Neural progenitor cell (in vitro differentiated cells): ENCODE measurements around the gene PROK1. TPM values are rescaled to one million over a fixed set of nuclear protein-coding genes. Genes with fewer than 3 reads are reported as not detected.

ENCODE experiments used
- DNase-seq: peaks from one replicate; pipeline ENCODE4 v3.0.0-alpha.2; 2016; ENCODE audit warnings: low spot score
- H2AFZ ChIP-seq: fragments of 200-600 bp; sonication (generic); replicated peaks from 2 replicates; pipeline ENCODE4 v1.6.1; 2016; ENCODE audit warnings: antibody characterized with exemption
- H3F3A ChIP-seq: fragments of 200-600 bp; sonication (generic); 2 replicates; pipeline ENCODE4 v1.6.1; 2016; ENCODE audit warnings: antibody characterized with exemption, low read depth
- H3K27ac ChIP-seq: fragments of 200-600 bp; sonication (generic); 2 replicates; pipeline ENCODE4 v1.5.1; 2016; ENCODE audit warnings: mild to moderate bottlenecking
- H3K27me3 ChIP-seq: fragments of 200-600 bp; sonication (generic); 2 replicates; pipeline ENCODE4 v1.6.1; 2016; ENCODE audit warnings: mild to moderate bottlenecking, moderate library complexity
- H3K36me3 ChIP-seq: fragments of 200-600 bp; sonication (generic); 2 replicates; pipeline ENCODE4 v1.5.1; 2016
- H3K4me1 ChIP-seq: fragments of 200-600 bp; sonication (generic); 2 replicates; pipeline ENCODE4 v1.6.1; 2016; ENCODE audit warnings: mixed run types
- H3K4me2 ChIP-seq: fragments of 200-600 bp; sonication (generic); 2 replicates; pipeline ENCODE4 v1.6.1; 2016
- H3K4me3 ChIP-seq: fragments of 200-600 bp; sonication (generic); 2 replicates; pipeline ENCODE4 v1.5.1; 2016
- H3K79me2 ChIP-seq: fragments of 200-600 bp; sonication (generic); 2 replicates; pipeline ENCODE4 v1.6.1; 2016; ENCODE audit warnings: low read depth
- H3K9ac ChIP-seq: fragments of 200-600 bp; sonication (generic); 2 replicates; pipeline ENCODE4 v1.6.1; 2016
- H3K9me3 ChIP-seq: fragments of 200-600 bp; sonication (generic); 2 replicates; pipeline ENCODE4 v1.5.1; 2016; ENCODE audit warnings: low read depth
- H4K20me1 ChIP-seq: fragments of 200-600 bp; sonication (generic); 2 replicates; pipeline ENCODE4 v1.6.1; 2016; ENCODE audit warnings: low read depth
- H3K27ac Mint-ChIP-seq: 3 replicates; pipeline ENCODE4 v1.8.0; 2021; ENCODE audit warnings: mixed read lengths
- H3K27me3 Mint-ChIP-seq: 2 replicates; pipeline ENCODE4 v1.8.0; 2022; ENCODE audit warnings: low read depth, mild to moderate bottlenecking, inconsistent platforms, moderate library complexity, mixed read lengths; ENCODE audit not compliant: insufficient read depth
- H3K36me3 Mint-ChIP-seq: 3 replicates; pipeline ENCODE4 v1.8.0; 2021; ENCODE audit warnings: mixed read lengths
- H3K4me1 Mint-ChIP-seq: 3 replicates; pipeline ENCODE4 v1.8.0; 2021; ENCODE audit warnings: mixed read lengths
- H3K4me3 Mint-ChIP-seq: 3 replicates; pipeline ENCODE4 v1.8.0; 2021; ENCODE audit warnings: mild to moderate bottlenecking, moderate library complexity, mixed read lengths
- H3K9me3 Mint-ChIP-seq: 3 replicates; pipeline ENCODE4 v1.8.0; 2020; ENCODE audit warnings: mixed read lengths
- EZH2 ChIP-seq: fragments of 200-600 bp; sonication (generic); IDR thresholded peaks from 2 replicates; pipeline ENCODE4 v1.6.1; 2017; ENCODE audit warnings: antibody characterized with exemption, mild to moderate bottlenecking, moderate library complexity
- EZH2phosphoT487 ChIP-seq: fragments of 200-600 bp; sonication (generic); IDR thresholded peaks from 2 replicates; pipeline ENCODE4 v1.6.1; 2017; ENCODE audit warnings: antibody characterized with exemption
- total RNA-seq: library from RNA; depleted of rRNA; stranded (reverse); fragments of >200 nt; gene quantifications from 2 replicates; pipeline ENCODE4 v1.2.3, GENCODE V29; 2015; ENCODE audit warnings: low replicate concordance
- TF ChIP-seq, protein P1 (sequence below): fragments of 200-600 bp; sonication (generic); IDR thresholded peaks from 2 replicates; pipeline ENCODE4 v1.5.1; 2017; ENCODE audit warnings: antibody characterized with exemption, mild to moderate bottlenecking

The PROK1 gene
- total RNA-seq, 1 donor from 2014 or later: not detected

DNA sequence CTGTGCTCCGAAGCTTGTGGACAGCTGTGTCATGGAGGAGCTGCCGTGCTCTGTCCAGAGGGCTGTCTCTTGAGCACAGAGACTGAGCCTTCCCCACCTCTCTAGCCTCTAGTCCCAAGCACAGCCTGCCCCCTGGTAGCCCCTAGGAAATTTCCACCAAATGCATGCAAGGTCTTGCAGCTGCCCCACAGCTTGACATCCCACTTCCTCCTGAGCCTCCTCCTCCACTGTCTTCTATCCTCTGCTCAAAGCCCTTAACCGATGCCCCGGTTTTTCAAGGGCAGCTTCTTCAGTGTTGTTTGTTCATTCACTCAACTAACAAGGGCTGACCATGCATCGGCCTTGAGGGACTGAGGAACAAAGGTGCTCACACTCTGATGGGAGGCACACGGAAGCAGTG is 20.6 kb upstream of the PROK1 start:
- H3K4me3 Mint-ChIP-seq: no peak overlapping the region
- Histone ChIP-seq H3K9ac (no peak overlapping the region), H3F3A (no peaks in the 10 kb centered on the region), H4K20me1 (no peaks in the 10 kb centered on the region), H3K4me3 (no peak overlapping the region), H3K36me3 (no peaks in the 10 kb centered on the region), H2AFZ (no peak overlapping the region), H3K9me3 (no peaks in the 10 kb centered on the region), H3K27ac (no peak overlapping the region), H3K4me1 (peaks cover 11% of the 10 kb centered on the region), H3K79me2 (no peaks in the 10 kb centered on the region), H3K27me3 (no peaks in the 10 kb centered on the region), H3K4me2 (no peak overlapping the region)
- H3K9me3 Mint-ChIP-seq: no peaks in the 10 kb centered on the region
- H3K27me3 Mint-ChIP-seq: peaks cover 6% of the 10 kb centered on the region
- no peak overlapping the region for H3K27ac Mint-ChIP-seq
- H3K36me3 Mint-ChIP-seq: no peaks in the 10 kb centered on the region
- DNase-seq: no peak
- peaks cover 22% of the 10 kb centered on the region for H3K4me1 Mint-ChIP-seq
- TF ChIP-seq, protein P1, sequence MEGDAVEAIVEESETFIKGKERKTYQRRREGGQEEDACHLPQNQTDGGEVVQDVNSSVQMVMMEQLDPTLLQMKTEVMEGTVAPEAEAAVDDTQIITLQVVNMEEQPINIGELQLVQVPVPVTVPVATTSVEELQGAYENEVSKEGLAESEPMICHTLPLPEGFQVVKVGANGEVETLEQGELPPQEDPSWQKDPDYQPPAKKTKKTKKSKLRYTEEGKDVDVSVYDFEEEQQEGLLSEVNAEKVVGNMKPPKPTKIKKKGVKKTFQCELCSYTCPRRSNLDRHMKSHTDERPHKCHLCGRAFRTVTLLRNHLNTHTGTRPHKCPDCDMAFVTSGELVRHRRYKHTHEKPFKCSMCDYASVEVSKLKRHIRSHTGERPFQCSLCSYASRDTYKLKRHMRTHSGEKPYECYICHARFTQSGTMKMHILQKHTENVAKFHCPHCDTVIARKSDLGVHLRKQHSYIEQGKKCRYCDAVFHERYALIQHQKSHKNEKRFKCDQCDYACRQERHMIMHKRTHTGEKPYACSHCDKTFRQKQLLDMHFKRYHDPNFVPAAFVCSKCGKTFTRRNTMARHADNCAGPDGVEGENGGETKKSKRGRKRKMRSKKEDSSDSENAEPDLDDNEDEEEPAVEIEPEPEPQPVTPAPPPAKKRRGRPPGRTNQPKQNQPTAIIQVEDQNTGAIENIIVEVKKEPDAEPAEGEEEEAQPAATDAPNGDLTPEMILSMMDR: no peak
- no peak for TF ChIP-seq EZH2phosphoT487

DNA sequence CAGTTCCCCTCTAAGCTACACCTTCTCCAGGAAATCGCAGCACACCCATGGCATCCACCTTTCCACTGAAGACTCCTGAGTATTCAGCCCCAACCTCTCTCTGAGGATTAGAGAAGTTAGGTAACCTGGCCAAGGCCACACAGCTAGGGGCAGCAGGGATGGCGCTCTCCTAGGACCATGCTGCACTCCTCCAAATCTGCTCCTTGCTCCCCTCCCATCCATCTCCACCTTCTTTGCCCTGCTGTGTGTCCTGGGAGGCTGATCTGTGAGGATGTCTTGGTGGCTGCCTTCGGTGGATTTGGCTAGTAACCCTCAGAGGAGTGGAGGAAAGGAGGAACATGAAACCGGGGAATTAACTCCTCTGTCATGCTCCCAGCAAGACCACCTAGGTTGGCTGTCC is 20.0 kb upstream of the PROK1 start:
- Histone ChIP-seq H3K27ac (no peak overlapping the region), H2AFZ (no peak overlapping the region), H3K9me3 (no peaks in the 10 kb centered on the region), H3F3A (no peaks in the 10 kb centered on the region), H3K27me3 (no peaks in the 10 kb centered on the region), H3K36me3 (no peaks in the 10 kb centered on the region), H3K4me3 (no peak overlapping the region), H3K79me2 (no peaks in the 10 kb centered on the region), H3K4me2 (no peak overlapping the region), H3K9ac (no peak overlapping the region), H4K20me1 (no peaks in the 10 kb centered on the region), H3K4me1 (peaks cover 11% of the 10 kb centered on the region)
- H3K9me3 Mint-ChIP-seq: no peaks in the 10 kb centered on the region
- peaks cover 6% of the 10 kb centered on the region for H3K27me3 Mint-ChIP-seq
- DNase-seq: no peak
- H3K27ac Mint-ChIP-seq: peak overlapping the region; percentile 81
- H3K4me3 Mint-ChIP-seq: no peak overlapping the region
- peaks cover 23% of the 10 kb centered on the region for H3K4me1 Mint-ChIP-seq
- TF ChIP-seq, protein P1: no peak
- TF ChIP-seq EZH2 (no peak), EZH2phosphoT487 (no peak)
- H3K36me3 Mint-ChIP-seq: no peaks in the 10 kb centered on the region

GRCh38 chr1:110433213-110433612 is 17.7 kb upstream of the PROK1 start:
- no peak overlapping the region for H3K27ac Mint-ChIP-seq
- H3K27me3 Mint-ChIP-seq: peaks cover 7% of the 10 kb centered on the region
- H3K4me1 Mint-ChIP-seq: peaks cover 30% of the 10 kb centered on the region
- no peak overlapping the region for H3K27ac ChIP-seq
- peak overlapping the region; percentile 47 for H3K4me2 ChIP-seq
- no peaks in the 10 kb centered on the region for H3K79me2 ChIP-seq
- no peak for DNase-seq
- H3K9ac ChIP-seq: no peak overlapping the region
- H3K27me3 ChIP-seq: no peaks in the 10 kb centered on the region
- no peaks in the 10 kb centered on the region for H3K9me3 Mint-ChIP-seq
- H3K4me3 ChIP-seq: no peak overlapping the region
- H2AFZ ChIP-seq: peak overlapping the region; percentile 77
- TF ChIP-seq, protein P1: no peak
- TF ChIP-seq EZH2phosphoT487 (no peak), EZH2 (no peak)
- no peaks in the 10 kb centered on the region for H4K20me1 ChIP-seq
- no peaks in the 10 kb centered on the region for H3K36me3 Mint-ChIP-seq
- no peaks in the 10 kb centered on the region for H3K36me3 ChIP-seq
- H3K9me3 ChIP-seq: no peaks in the 10 kb centered on the region
- no peak overlapping the region for H3K4me3 Mint-ChIP-seq
- H3K4me1 ChIP-seq: peaks cover 11% of the 10 kb centered on the region
- H3F3A ChIP-seq: no peaks in the 10 kb centered on the region
